OCI-LY1 (cell line): ENCODE results near the gene ZCCHC14.

Experiments
- H2AFZ ChIP-seq: fragments of 200-600 bp; sonication (generic), shearing (Covaris generic); 2 replicates; pipeline ENCODE4 v1.6.0; 2014; ENCODE audit warnings: antibody characterized with exemption, mild to moderate bottlenecking, low read length
- H3F3A ChIP-seq: fragments of 200-600 bp; sonication (generic), shearing (Covaris generic); 2 replicates; pipeline ENCODE4 v1.6.0; 2014; ENCODE audit warnings: mild to moderate bottlenecking, antibody characterized with exemption, low read length, moderate library complexity; ENCODE audit not compliant: insufficient read depth
- H3K27ac ChIP-seq: fragments of 200-600 bp; sonication (generic); 2 replicates; pipeline ENCODE4 v1.5.1; 2014; ENCODE audit warnings: low read length, mixed run types, mild to moderate bottlenecking, low read depth; ENCODE audit not compliant: poor library complexity, severe bottlenecking
- H3K27me3 ChIP-seq: fragments of 200-600 bp; sonication (generic); 2 replicates; pipeline ENCODE4 v1.6.0; 2014; ENCODE audit warnings: antibody characterized with exemption, mild to moderate bottlenecking, low read length, moderate library complexity; ENCODE audit not compliant: insufficient read depth
- H3K36me3 ChIP-seq: fragments of 200-600 bp; sonication (generic); 2 replicates; pipeline ENCODE4 v1.6.1; 2014; ENCODE audit warnings: mild to moderate bottlenecking, antibody characterized with exemption, low read length, moderate library complexity, mixed read lengths; ENCODE audit not compliant: insufficient read depth
- H3K4me1 ChIP-seq: fragments of 200-600 bp; sonication (generic); 2 replicates; pipeline ENCODE4 v1.5.1; 2014; ENCODE audit warnings: mild to moderate bottlenecking, low read length, moderate library complexity; ENCODE audit not compliant: insufficient read depth, severe bottlenecking
- H3K4me2 ChIP-seq: fragments of 200-600 bp; sonication (generic), shearing (Covaris generic); 2 replicates; pipeline ENCODE4 v1.6.1; 2014; ENCODE audit warnings: low read length
- H3K4me3 ChIP-seq: fragments of 200-600 bp; sonication (generic); 2 replicates; pipeline ENCODE4 v1.5.1; 2014; ENCODE audit warnings: low read length, low read depth, mild to moderate bottlenecking, mixed read lengths; ENCODE audit not compliant: poor library complexity, severe bottlenecking
- H3K79me2 ChIP-seq: fragments of 200-600 bp; shearing (Covaris generic); 2 replicates; pipeline ENCODE4 v1.6.1; 2016; ENCODE audit warnings: mixed run types, low read length, mixed read lengths; ENCODE audit not compliant: insufficient read depth
- H3K9ac ChIP-seq: fragments of 200-600 bp; sonication (generic), shearing (Covaris generic); 2 replicates; pipeline ENCODE4 v1.6.1; 2014; ENCODE audit warnings: mild to moderate bottlenecking, low read length, mixed read lengths
- H3K9me2 ChIP-seq: fragments of 200-600 bp; sonication (generic), shearing (Covaris generic); 2 replicates; pipeline ENCODE4 v1.6.1; 2014; ENCODE audit warnings: low read depth, mild to moderate bottlenecking, low read length, mixed read lengths
- H3K9me3 ChIP-seq: fragments of 200-600 bp; shearing (Covaris generic); 2 replicates; pipeline ENCODE4 v1.6.1; 2014; ENCODE audit warnings: low read length, mixed read lengths
- H4K20me1 ChIP-seq: fragments of 200-600 bp; sonication (generic), shearing (Covaris generic); 2 replicates; pipeline ENCODE4 v1.6.0; 2016; ENCODE audit warnings: mild to moderate bottlenecking, low read length; ENCODE audit not compliant: insufficient read depth
- CTCF ChIP-seq: fragments of 200-600 bp; sonication (generic), shearing (Covaris generic); IDR thresholded peaks from 2 replicates; pipeline ENCODE4 v1.5.1; 2017; ENCODE audit warnings: mild to moderate bottlenecking, antibody characterized with exemption, low read length, moderate library complexity, mixed read lengths
- EZH2 ChIP-seq: fragments of 200-600 bp; sonication (generic), shearing (Covaris generic); IDR thresholded peaks from 2 replicates; pipeline ENCODE4 v1.8.0; 2017; ENCODE audit warnings: borderline replicate concordance, mixed run types, mild to moderate bottlenecking, antibody characterized with exemption, low read length, moderate library complexity, mixed read lengths

The ZCCHC14 gene

GRCh38 chr16:87469169-87469568 is 23.7 kb downstream of the ZCCHC14 start:
- Histone ChIP-seq H3K36me3 (peaks cover 4% of the 10 kb centered on the region; the same call in 1 of the 2 replicates), H3K9ac (no peak overlapping the region), H3K4me2 (no peak overlapping the region), H3K9me3 (no peaks in the 10 kb centered on the region), H3F3A (no peaks in the 10 kb centered on the region), H3K4me3 (no peak overlapping the region), H3K4me1 (peaks cover 27% of the 10 kb centered on the region), H3K9me2 (no peaks in the 10 kb centered on the region), H2AFZ (no peak overlapping the region), H3K27ac (no peak overlapping the region), H3K27me3 (no peaks in the 10 kb centered on the region), H4K20me1 (no peaks in the 10 kb centered on the region), H3K79me2 (peaks cover 11% of the 10 kb centered on the region)
- TF ChIP-seq CTCF, result no peak

- H3F3A ChIP-seq, result no peaks in the 10 kb centered on the region
- peaks cover 11% of the 10 kb centered on the region for H3K79me2 ChIP-seq
- no peaks in the 10 kb centered on the region for H4K20me1 ChIP-seq
- H3K4me1 ChIP-seq, result peaks cover 30% of the 10 kb centered on the region
- H3K27ac ChIP-seq, result no peak overlapping the region
- no peak overlapping the region for H3K4me2 ChIP-seq
- no peaks in the 10 kb centered on the region for H3K36me3 ChIP-seq
- H3K9me3 ChIP-seq, result no peaks in the 10 kb centered on the region
- no peak overlapping the region for H3K9ac ChIP-seq
- H2AFZ ChIP-seq, result no peak overlapping the region
- H3K9me2 ChIP-seq, result no peaks in the 10 kb centered on the region
- TF ChIP-seq EZH2 (no peak), CTCF (no peak)
- H3K4me3 ChIP-seq, result no peak overlapping the region
- H3K27me3 ChIP-seq, result no peaks in the 10 kb centered on the region
Observed at GRCh38 chr16:87468550-87468949, 24.3 kb downstream of the ZCCHC14 start.

DNA sequence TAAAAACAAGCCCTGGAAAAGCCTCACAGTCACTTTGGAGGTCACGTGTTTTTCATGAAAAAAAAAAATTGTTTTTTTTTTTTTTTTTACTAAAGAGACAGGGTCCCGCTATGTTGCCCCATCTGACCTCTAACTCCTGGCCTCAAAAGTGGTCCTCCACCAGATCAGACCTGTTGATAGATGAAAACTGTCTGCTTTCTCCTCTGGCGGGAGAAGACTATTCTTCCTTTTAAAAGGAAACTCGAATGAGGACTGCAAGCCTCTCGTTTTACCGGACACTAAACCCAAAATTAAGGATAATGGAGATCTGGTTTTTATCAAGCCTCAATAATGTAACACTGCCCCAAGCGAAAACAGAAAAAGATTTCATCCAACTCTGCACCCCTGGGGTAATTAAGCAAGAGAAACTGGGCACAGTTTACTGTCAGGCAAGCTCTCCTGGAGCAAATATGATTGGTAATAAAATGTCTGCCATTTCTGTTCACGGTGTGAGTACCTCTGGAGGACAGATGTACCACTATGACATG is 25.8 kb downstream of the ZCCHC14 start:
- Histone ChIP-seq H3K36me3 (no peaks in the 10 kb centered on the region), H4K20me1 (no peaks in the 10 kb centered on the region), H3F3A (no peaks in the 10 kb centered on the region), H2AFZ (no peak overlapping the region), H3K9me3 (no peaks in the 10 kb centered on the region), H3K9me2 (no peaks in the 10 kb centered on the region), H3K27me3 (no peaks in the 10 kb centered on the region), H3K4me1 (peaks cover 30% of the 10 kb centered on the region), H3K79me2 (peaks cover 11% of the 10 kb centered on the region), H3K9ac (no peak overlapping the region), H3K4me2 (no peak overlapping the region), H3K27ac (no peak overlapping the region), H3K4me3 (no peak overlapping the region)
- no peak for TF ChIP-seq EZH2
- no peak for TF ChIP-seq CTCF
